ENCODE data around the gene ADAMTS2.
"Not testable (repeated sequence)": the region's sequence is repeated elsewhere in the genome, so short reads cannot be mapped to it uniquely, and the experiment has no call there.

The ADAMTS2 gene

DNA sequence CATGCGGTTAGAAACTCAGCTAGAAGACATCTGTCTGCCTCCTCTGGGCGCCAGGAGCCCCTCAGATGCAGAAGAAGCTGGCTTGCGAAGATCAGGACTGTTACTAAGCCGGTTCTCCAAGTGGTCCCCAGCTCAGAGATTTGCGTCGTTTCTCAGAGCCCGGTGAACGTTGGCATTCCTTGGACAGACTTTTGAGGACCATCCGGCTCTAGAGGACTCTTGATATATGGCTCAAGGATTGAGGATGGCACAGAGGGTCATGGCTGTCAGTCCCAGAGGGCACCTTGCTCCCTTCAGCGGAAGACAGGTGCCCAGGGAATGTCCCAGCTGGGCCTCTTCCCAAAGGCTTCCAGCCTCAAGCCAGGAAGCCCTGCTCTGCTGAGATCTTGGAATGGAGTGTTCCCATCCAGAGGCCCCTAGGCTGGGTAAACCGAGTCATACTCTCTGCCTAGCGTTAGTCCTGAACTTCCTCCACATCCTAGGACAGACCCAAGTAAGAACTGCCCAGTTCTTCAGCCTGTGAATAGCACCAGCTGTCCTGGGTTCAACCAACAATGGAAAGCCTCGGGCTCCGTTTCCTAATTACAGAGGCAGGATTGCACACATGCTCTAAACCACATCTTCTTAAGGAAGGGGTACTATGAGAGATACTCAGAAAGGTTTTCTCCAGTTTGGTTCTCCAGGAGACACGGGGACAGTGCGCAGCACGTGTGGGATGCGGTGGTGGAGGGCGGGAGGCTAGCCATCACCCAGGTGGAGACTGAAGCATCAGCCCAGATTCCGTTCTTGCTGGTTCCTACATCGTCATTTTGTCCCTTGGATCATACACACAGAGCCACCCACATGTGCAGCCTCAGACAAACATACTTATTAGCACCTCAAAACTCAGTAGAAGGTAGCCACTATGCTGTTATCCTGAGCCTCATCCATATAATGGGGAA lies 233.7 kb downstream of the ADAMTS2 start:
- no peak for DNase-seq (ENCODE audit: low read depth in 2 of 2)

- no peak for DNase-seq (ENCODE audit: low read depth in 2 of 2)
Observed at GRCh38 chr5:179110528-179110927, 234.7 kb downstream of the ADAMTS2 start.

GRCh38 chr5:179101282-179101681 lies 244.0 kb downstream of the ADAMTS2 start:
- not testable (repeated sequence) for DNase-seq (ENCODE audit: low read depth in 2 of 2)

- DNase-seq (ENCODE audit: low read depth in 2 of 2): no peak
Observed at GRCh38 chr5:179089502-179089901, 255.8 kb downstream of the ADAMTS2 start.

DNA sequence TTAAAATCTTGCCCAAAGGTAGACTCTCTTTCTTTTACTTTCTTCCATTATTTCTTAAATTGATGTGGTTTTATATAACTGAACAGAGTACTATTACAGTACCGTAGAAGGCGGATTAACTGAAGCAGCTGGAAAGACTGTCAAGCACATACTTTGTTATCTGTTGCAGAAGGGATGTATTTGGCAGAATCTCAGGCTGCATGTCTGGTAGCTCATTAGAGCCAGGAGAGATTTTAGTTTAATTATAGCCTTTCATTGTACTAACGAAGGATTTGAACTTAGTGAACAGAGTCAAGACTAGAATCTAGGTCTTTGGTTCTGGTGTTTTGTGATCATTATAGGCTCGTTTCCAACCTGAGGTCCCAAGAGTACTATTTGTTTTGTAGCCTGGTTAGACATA lies 264.5 kb downstream of the ADAMTS2 start:
- DNase-seq (ENCODE audit: low read depth in 2 of 2): no peak

DNA sequence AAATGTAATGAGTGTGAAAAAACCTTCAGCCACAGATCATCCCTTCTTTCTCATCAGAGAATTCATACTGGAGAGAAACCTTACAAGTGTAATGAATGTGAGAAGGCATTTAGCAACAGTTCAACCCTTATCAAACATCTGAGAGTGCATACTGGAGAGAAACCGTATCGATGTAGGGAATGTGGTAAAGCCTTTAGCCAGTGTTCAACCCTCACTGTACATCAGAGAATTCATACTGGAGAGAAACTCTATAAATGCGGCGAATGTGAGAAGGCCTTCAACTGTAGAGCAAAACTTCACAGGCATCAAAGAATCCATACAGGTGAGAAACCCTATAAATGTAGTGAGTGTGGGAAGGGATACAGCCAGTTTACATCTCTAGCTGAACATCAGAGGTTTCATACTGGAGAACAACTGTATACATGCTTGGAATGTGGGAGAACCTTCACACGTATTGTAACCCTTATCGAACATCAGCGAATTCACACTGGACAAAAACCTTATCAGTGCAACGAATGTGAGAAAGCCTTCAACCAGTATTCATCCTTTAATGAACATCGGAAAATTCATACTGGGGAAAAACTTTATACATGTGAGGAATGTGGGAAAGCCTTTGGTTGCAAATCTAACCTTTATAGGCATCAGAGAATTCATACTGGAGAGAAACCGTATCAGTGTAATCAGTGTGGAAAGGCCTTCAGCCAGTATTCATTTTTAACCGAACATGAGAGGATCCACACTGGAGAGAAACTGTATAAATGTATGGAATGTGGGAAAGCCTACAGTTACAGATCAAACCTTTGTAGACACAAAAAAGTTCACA lies 265.9 kb downstream of the ADAMTS2 start:
- DNase-seq (ENCODE audit: low read depth in 2 of 2): no peak

GRCh38 chr5:179065703-179066102 lies 279.6 kb downstream of the ADAMTS2 start:
- DNase-seq (ENCODE audit: low read depth in 2 of 2): no peak

- no peak for DNase-seq (ENCODE audit: low read depth in 2 of 2)
Observed at GRCh38 chr5:179061025-179061424, 284.2 kb downstream of the ADAMTS2 start.
